ENCODE results near the gene PFDN2.
"Not testable (repeated sequence)": the region's sequence is repeated elsewhere in the genome, so short reads cannot be mapped to it uniquely, and the experiment has no call there.

GRCh38 chr1:161115961-161116360 lies 1.9 kb downstream of the PFDN2 start:
- not testable (repeated sequence) for TF ChIP-seq POLR2A (IDR thresholded peaks at IDR 0.05); CTCF (IDR thresholded peaks at IDR 0.05 in 8 of 11, conservative IDR thresholded peaks at IDR 0.05 in 3 of 11)
